ENCODE results near the gene SCT.

Gene SCT

GRCh38 chr11:612961-613300 is 14.1 kb downstream of the SCT start:
- no peak overlapping the region for H3K4me3 ChIP-seq (ENCODE audit: low read depth in 1 of 2, low read length in 2 of 2)
- H3K36me3 ChIP-seq (ENCODE audit: control insufficient read depth in 1 of 2, insufficient read depth in 2 of 2, low read length in 2 of 2), result peaks cover 31 to 53% of the 10 kb centered on the region in 2 donors
- H3K4me1 ChIP-seq (ENCODE audit: control insufficient read depth in 1 of 2, insufficient read depth in 2 of 2, low read length in 2 of 2), result peaks cover 0 to 16% of the 10 kb centered on the region in 2 donors
- peak overlapping the region; percentile 39 for H3K27ac ChIP-seq (ENCODE audit: low read length)
- no peaks in the 10 kb centered on the region for H3K9me3 ChIP-seq (ENCODE audit: control insufficient read depth in 1 of 2, low read length in 2 of 2)
- H3K27me3 ChIP-seq (ENCODE audit: low read depth, low read length), result no peaks in the 10 kb centered on the region

GRCh38 chr11:612201-612960 is 14.6 kb downstream of the SCT start:
- no peak overlapping the region for H3K4me3 ChIP-seq (ENCODE audit: low read depth in 1 of 2, low read length in 2 of 2)
- H3K4me1 ChIP-seq (ENCODE audit: control insufficient read depth in 1 of 2, insufficient read depth in 2 of 2, low read length in 2 of 2), result peaks cover 0 to 16% of the 10 kb centered on the region in 2 donors
- peaks cover 34 to 59% of the 10 kb centered on the region in 2 donors for H3K36me3 ChIP-seq (ENCODE audit: control insufficient read depth in 1 of 2, insufficient read depth in 2 of 2, low read length in 2 of 2)
- no peaks in the 10 kb centered on the region for H3K9me3 ChIP-seq (ENCODE audit: control insufficient read depth in 1 of 2, low read length in 2 of 2)
- H3K27me3 ChIP-seq (ENCODE audit: low read depth, low read length), result no peaks in the 10 kb centered on the region
- H3K27ac ChIP-seq (ENCODE audit: low read length), result peak overlapping the region; percentile 39

DNA sequence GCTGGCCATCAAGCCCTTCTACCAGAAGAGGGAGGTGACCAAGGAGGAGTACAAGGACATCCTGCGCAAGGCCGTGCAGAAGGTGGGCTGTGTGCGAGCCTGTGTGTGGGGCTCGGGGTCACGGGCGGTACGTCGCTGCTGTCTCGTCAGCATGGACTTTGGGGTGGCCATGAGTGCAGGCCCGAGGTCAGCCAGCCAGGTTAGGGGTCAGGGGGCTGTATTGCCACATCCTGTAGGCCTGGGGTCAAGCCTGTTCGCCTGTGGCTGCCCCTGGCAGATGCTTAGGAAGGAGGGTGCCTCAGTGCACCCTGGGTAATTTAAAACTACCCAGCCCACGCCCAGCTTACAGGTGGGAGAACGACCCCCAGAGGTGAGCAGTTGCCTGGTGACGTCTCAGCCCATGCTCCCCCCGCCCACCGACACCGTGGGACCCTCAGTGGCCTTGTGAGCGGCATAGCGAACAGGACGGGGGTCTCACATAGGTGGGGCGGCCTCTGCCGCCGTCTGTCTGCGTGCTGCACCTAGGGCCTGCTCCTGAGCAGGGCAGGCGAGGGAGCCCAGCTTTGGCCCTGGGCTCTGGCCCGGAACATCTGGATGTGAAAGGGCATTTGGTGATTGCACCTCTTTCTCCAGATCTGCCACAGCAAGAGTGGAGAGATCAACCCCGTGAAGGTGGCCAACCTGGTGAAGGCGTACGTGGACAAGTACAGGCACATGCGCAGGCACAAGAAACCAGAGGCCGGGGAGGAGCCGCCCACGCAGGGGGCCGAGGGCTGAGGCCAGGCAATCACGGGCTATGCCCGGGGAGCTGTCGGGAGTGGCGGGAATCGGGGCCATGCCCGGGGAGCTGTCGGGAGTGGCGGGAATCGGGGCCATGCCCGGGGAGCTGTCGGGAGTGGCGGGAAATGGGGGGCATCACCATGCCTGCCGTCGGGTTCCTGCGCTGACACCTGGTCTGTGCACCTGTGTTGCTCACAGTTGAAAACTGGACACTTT is 15.7 kb downstream of the SCT start:
- Histone ChIP-seq H3K4me3 (ENCODE audit: low read depth in 1 of 2, low read length in 2 of 2) (no peak overlapping the region), H3K9me3 (ENCODE audit: control insufficient read depth in 1 of 2, low read length in 2 of 2) (no peaks in the 10 kb centered on the region), H3K27me3 (ENCODE audit: low read depth, low read length) (no peaks in the 10 kb centered on the region), H3K36me3 (ENCODE audit: control insufficient read depth in 1 of 2, insufficient read depth in 2 of 2, low read length in 2 of 2) (peaks cover 44 to 70% of the 10 kb centered on the region in 2 donors), H3K27ac (ENCODE audit: low read length) (no peak overlapping the region), H3K4me1 (ENCODE audit: control insufficient read depth in 1 of 2, insufficient read depth in 2 of 2, low read length in 2 of 2) (peaks cover 0 to 16% of the 10 kb centered on the region in 2 donors)

- Histone ChIP-seq H3K4me1 (ENCODE audit: control insufficient read depth in 1 of 2, insufficient read depth in 2 of 2, low read length in 2 of 2) (peaks cover 0 to 19% of the 10 kb centered on the region in 2 donors), H3K4me3 (ENCODE audit: low read depth in 1 of 2, low read length in 2 of 2) (no peak overlapping the region), H3K27me3 (ENCODE audit: low read depth, low read length) (no peaks in the 10 kb centered on the region), H3K9me3 (ENCODE audit: control insufficient read depth in 1 of 2, low read length in 2 of 2) (no peaks in the 10 kb centered on the region), H3K27ac (ENCODE audit: low read length) (no peak overlapping the region), H3K36me3 (ENCODE audit: control insufficient read depth in 1 of 2, insufficient read depth in 2 of 2, low read length in 2 of 2) (peaks cover 52 to 80% of the 10 kb centered on the region in 2 donors)
Observed at GRCh38 chr11:610146-610801, 16.7 kb downstream of the SCT start.

DNA sequence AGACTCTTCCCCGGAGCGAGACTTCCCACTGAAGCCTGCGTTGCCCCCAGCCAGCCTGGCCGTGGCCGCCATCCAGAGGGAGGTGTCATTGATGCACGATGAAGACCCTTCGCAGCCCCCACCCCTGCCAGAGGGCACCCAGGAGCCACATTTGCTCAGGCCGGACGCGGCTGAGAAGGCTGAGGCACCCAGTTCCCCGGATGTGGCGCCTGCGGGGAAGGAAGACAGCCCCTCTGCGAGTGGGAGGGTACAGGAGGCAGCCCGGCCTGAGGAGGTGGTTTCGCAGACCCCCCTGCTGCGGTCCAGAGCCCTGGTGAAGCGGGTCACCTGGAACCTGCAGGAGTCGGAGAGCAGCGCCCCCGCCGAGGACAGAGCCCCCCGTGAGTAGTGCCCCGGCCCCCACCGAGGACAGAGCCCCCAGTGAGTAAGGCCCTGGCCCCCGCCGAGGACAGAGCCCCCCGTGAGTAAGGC is 17.6 kb downstream of the SCT start:
- H3K9me3 ChIP-seq (ENCODE audit: control insufficient read depth in 1 of 2, low read length in 2 of 2), result no peaks in the 10 kb centered on the region
- H3K36me3 ChIP-seq (ENCODE audit: control insufficient read depth in 1 of 2, insufficient read depth in 2 of 2, low read length in 2 of 2), result peaks cover 58 to 89% of the 10 kb centered on the region in 2 donors
- no peaks in the 10 kb centered on the region for H3K27me3 ChIP-seq (ENCODE audit: low read depth, low read length)
- H3K4me3 ChIP-seq (ENCODE audit: low read depth in 1 of 2, low read length in 2 of 2), result no peak overlapping the region
- H3K4me1 ChIP-seq (ENCODE audit: control insufficient read depth in 1 of 2, insufficient read depth in 2 of 2, low read length in 2 of 2), result peaks cover 0 to 10% of the 10 kb centered on the region in 2 donors
- no peak overlapping the region for H3K27ac ChIP-seq (ENCODE audit: low read length)

DNA sequence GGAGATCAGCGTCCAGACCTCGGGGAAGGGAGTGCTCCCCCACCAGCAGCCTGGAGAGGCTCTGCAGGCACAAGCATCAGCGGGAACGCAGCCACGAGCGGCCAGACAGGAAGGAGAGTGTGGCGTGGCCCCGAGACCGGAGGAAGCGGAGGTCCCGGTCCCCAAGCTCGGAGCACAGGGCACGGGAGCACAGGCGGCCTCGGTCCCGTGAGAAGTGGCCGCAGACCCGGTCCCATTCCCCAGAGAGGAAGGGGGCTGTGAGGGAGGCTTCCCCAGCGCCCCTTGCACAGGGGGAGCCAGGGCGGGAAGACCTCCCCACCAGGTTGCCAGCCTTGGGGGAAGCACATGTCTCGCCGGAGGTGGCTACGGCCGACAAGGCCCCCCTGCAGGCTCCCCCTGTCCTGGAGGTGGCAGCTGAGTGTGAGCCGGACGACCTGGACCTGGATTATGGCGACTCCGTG is 18.2 kb downstream of the SCT start:
- peaks cover 63 to 94% of the 10 kb centered on the region in 2 donors for H3K36me3 ChIP-seq (ENCODE audit: control insufficient read depth in 1 of 2, insufficient read depth in 2 of 2, low read length in 2 of 2)
- H3K27me3 ChIP-seq (ENCODE audit: low read depth, low read length), result no peaks in the 10 kb centered on the region
- H3K4me1 ChIP-seq (ENCODE audit: control insufficient read depth in 1 of 2, insufficient read depth in 2 of 2, low read length in 2 of 2), result peaks cover 0 to 4% of the 10 kb centered on the region in 2 donors
- no peaks in the 10 kb centered on the region for H3K9me3 ChIP-seq (ENCODE audit: control insufficient read depth in 1 of 2, low read length in 2 of 2)
- H3K4me3 ChIP-seq (ENCODE audit: low read depth in 1 of 2, low read length in 2 of 2), result no peak overlapping the region
- H3K27ac ChIP-seq (ENCODE audit: low read length), result no peak overlapping the region

DNA sequence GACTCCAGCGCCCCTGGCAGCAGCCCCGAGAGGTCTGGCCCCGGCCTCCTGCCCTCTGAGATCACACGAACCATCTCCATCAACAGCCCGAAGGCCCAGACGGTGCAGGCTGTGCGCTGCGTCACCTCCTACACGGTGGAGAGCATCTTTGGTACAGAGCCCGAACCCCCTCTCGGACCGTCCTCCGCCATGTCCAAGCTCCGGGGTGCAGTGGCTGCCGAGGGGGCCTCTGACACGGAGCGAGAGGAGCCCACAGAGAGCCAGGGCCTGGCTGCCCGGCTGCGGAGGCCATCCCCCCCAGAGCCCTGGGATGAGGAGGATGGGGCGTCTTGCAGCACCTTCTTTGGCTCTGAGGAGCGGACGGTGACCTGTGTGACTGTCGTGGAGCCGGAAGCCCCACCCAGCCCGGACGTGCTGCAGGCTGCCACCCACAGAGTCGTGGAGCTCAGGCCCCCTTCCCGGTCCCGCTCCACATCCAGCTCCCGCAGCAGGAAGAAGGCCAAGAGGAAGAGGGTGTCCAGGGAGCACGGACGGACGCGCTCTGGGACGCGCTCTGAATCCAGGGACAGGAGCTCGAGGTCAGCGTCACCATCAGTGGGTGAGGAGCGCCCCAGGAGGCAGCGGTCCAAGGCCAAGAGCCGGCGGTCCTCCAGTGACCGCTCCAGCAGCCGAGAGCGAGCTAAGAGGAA is 18.9 kb downstream of the SCT start:
- H3K9me3 ChIP-seq (ENCODE audit: control insufficient read depth in 1 of 2, low read length in 2 of 2), result no peaks in the 10 kb centered on the region
- H3K36me3 ChIP-seq (ENCODE audit: control insufficient read depth in 1 of 2, insufficient read depth in 2 of 2, low read length in 2 of 2), result peaks cover 63 to 98% of the 10 kb centered on the region in 2 donors
- no peak overlapping the region for H3K27ac ChIP-seq (ENCODE audit: low read length)
- H3K4me3 ChIP-seq (ENCODE audit: low read depth in 1 of 2, low read length in 2 of 2), result no peak overlapping the region
- H3K4me1 ChIP-seq (ENCODE audit: control insufficient read depth in 1 of 2, insufficient read depth in 2 of 2, low read length in 2 of 2), result peaks cover 0 to 4% of the 10 kb centered on the region in 2 donors
- no peaks in the 10 kb centered on the region for H3K27me3 ChIP-seq (ENCODE audit: low read depth, low read length)

DNA sequence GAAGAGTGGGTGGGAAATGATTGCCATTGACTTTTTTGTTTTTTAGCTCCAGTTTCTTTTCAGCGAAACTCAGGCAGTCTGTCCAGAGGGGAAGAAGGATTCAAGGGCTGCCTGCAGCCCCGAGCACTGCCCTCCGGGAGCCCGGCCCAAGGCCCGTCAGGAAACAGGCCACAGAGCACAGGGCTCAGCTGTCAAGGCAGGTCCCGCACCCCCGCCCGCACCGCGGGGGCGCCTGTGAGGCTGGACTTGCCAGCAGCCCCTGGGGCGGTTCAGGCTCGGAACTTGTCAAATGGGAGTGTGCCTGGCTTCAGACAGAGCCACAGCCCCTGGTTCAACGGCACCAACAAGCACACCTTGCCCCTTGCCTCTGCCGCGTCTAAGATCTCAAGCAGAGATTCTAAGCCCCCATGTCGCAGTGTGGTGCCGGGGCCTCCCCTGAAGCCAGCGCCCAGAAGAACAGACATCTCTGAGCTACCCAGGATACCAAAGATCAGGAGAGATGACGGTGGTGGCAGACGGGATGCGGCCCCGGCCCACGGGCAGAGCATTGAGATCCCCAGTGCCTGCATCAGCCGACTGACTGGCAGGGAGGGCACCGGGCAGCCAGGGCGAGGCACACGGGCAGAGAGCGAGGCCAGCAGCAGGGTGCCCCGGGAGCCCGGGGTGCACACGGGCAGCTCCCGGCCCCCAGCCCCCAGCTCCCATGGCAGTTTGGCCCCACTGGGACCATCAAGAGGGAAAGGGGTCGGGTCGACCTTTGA is 19.8 kb downstream of the SCT start:
- H3K27me3 ChIP-seq (ENCODE audit: low read depth, low read length), result no peaks in the 10 kb centered on the region
- H3K27ac ChIP-seq (ENCODE audit: low read length), result no peak overlapping the region
- H3K4me1 ChIP-seq (ENCODE audit: control insufficient read depth in 1 of 2, insufficient read depth in 2 of 2, low read length in 2 of 2), result peaks cover 0 to 4% of the 10 kb centered on the region in 2 donors
- H3K4me3 ChIP-seq (ENCODE audit: low read depth in 1 of 2, low read length in 2 of 2), result no peak overlapping the region
- H3K9me3 ChIP-seq (ENCODE audit: control insufficient read depth in 1 of 2, low read length in 2 of 2), result no peaks in the 10 kb centered on the region
- peaks cover 54 to 95% of the 10 kb centered on the region in 2 donors for H3K36me3 ChIP-seq (ENCODE audit: control insufficient read depth in 1 of 2, insufficient read depth in 2 of 2, low read length in 2 of 2)

GRCh38 chr11:606245-606644 is 20.7 kb downstream of the SCT start:
- Histone ChIP-seq H3K36me3 (ENCODE audit: control insufficient read depth in 1 of 2, insufficient read depth in 2 of 2, low read length in 2 of 2) (peaks cover 56 to 95% of the 10 kb centered on the region in 2 donors), H3K4me1 (ENCODE audit: control insufficient read depth in 1 of 2, insufficient read depth in 2 of 2, low read length in 2 of 2) (peaks cover 0 to 4% of the 10 kb centered on the region in 2 donors), H3K9me3 (ENCODE audit: control insufficient read depth in 1 of 2, low read length in 2 of 2) (no peaks in the 10 kb centered on the region), H3K27ac (ENCODE audit: low read length) (no peak overlapping the region), H3K27me3 (ENCODE audit: low read depth, low read length) (no peaks in the 10 kb centered on the region), H3K4me3 (ENCODE audit: low read depth in 1 of 2, low read length in 2 of 2) (no peak overlapping the region)
